PFSK-1 (cell line): Measurements from ENCODE around the gene IFI27L1.

Source experiments
- POLR2AphosphoS5 ChIP-seq: IDR thresholded peaks from 2 replicates; pipeline ENCODE4 v1.6.1; 2012; ENCODE audit warnings: low read depth, mild to moderate bottlenecking, control low read depth, low read length, moderate library complexity
- TAF1 ChIP-seq: IDR thresholded peaks from 2 replicates; pipeline ENCODE4 v1.6.1; 2012; ENCODE audit warnings: low read length, control low read depth, borderline replicate concordance; ENCODE audit not compliant: insufficient read depth
- TF ChIP-seq, protein P1 (sequence below), 2 experiments: IDR thresholded peaks; 2 replicates each; pipeline versions ENCODE4 v1.6.1 to v1.8.0; 2011 to 2012; ENCODE audit warnings: low read depth in 2 of 2, low read length in 2 of 2, control low read depth in 1 of 2, inconsistent platforms in 1 of 2, mild to moderate bottlenecking in 1 of 2, moderate library complexity in 1 of 2; ENCODE audit not compliant: insufficient read depth in 1 of 2

DNA sequence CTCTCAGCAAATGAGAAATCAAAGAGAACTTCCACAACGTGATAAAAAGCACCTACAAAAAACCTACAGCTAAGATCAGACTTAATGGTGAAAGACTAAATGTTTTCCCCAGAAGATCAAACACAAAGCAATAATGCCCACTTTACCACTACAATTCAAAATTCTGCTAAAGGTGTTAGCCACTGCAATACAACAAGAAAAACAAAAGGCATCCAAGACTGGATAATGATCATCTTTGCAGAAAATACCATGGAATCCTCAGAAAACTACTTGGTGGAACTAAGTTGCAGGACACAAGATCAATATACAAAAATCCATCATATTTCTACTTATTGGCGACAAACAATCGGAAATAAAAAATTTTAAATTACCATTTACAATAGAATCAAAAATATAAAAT, 6.6 kb upstream of the IFI27L1 start:
- TF ChIP-seq POLR2AphosphoS5 = no peak
- no peak for TF ChIP-seq TAF1
- TF ChIP-seq, protein P1, sequence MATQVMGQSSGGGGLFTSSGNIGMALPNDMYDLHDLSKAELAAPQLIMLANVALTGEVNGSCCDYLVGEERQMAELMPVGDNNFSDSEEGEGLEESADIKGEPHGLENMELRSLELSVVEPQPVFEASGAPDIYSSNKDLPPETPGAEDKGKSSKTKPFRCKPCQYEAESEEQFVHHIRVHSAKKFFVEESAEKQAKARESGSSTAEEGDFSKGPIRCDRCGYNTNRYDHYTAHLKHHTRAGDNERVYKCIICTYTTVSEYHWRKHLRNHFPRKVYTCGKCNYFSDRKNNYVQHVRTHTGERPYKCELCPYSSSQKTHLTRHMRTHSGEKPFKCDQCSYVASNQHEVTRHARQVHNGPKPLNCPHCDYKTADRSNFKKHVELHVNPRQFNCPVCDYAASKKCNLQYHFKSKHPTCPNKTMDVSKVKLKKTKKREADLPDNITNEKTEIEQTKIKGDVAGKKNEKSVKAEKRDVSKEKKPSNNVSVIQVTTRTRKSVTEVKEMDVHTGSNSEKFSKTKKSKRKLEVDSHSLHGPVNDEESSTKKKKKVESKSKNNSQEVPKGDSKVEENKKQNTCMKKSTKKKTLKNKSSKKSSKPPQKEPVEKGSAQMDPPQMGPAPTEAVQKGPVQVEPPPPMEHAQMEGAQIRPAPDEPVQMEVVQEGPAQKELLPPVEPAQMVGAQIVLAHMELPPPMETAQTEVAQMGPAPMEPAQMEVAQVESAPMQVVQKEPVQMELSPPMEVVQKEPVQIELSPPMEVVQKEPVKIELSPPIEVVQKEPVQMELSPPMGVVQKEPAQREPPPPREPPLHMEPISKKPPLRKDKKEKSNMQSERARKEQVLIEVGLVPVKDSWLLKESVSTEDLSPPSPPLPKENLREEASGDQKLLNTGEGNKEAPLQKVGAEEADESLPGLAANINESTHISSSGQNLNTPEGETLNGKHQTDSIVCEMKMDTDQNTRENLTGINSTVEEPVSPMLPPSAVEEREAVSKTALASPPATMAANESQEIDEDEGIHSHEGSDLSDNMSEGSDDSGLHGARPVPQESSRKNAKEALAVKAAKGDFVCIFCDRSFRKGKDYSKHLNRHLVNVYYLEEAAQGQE (IDR thresholded peaks at IDR 0.05; ENCODE audit: insufficient read depth in 1 of 2, low read depth in 2 of 2, low read length in 2 of 2) = no peak
